NCI-H510A (cell line): ENCODE results near the gene STK33.

Experiments
- DNase-seq: peaks from one replicate; lab custom pipeline; 2025; lab: John Stamatoyannopoulos, UW

STK33 gene

GRCh38 chr11:8593935-8594909 lies at the start of gene STK33:
Gene STK33, minus strand, starts transcription at chr11:8594228. Its CDS starts 119,323 bp downstream, at chr11:8474905.
- peak; percentile 72 for DNase-seq

- DNase-seq = no peak
Measured at GRCh38 chr11:8642196-8642841, 48.3 kb upstream of the STK33 start.

DNA sequence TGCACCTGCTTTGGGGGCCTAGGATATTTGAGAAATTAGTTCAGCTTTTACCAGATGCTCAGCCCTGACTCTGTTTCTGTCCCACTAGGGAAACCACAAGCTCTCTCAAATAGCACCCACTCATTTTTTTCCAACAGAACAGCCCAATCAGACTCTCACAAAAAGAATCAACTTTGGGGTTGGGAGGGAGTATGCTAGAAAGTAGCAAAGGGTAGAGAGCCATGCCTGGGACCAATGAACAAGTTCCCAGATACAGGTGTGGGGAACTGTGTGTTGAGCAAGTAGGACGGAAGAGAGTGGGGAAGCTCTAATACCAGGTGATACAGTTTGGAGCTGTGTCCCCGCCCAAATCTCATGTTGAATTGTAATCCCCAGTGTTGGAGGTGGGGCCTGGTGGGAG lies 47.3 kb upstream of the STK33 start:
- DNase-seq = no peak

DNA sequence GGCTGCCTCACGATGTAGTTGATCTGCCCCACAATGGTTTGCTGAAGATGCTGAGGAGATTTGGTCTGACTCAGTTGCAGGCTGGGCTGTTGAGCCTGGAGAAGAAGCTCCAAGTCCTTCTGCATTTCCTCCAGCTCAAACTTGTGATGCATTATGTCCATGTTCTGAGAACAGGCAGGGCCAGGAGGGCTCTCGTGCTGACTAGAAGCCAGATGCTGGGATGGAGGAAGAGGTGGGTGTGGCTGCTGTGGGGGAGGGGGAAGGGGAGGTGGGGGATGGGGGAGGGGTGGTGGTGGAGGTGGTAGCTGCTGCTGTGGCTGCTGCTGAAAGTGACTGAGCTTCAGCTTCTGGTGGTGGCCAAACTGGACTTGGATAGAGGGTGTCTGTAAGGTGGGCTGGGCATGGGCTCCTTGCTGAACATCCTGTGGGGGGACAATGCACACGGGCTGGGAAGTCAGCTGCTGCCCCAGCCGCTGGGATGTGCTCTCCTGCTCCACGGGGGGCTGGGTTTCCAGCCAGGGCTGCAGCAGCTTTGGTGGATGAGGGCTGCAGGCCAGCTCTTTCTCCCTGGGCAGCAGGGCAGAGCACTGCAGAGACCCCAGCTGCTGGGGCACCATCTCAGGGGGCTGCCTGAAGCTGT lies 46.4 kb upstream of the STK33 start:
- no peak for DNase-seq

GRCh38 chr11:8639655-8640054 lies 45.6 kb upstream of the STK33 start:
- DNase-seq = no peak

- no peak for DNase-seq
Measured at GRCh38 chr11:8638300-8638699, 44.3 kb upstream of the STK33 start.

GRCh38 chr11:8636127-8636526 lies 42.1 kb upstream of the STK33 start:
- DNase-seq = no peak

DNA sequence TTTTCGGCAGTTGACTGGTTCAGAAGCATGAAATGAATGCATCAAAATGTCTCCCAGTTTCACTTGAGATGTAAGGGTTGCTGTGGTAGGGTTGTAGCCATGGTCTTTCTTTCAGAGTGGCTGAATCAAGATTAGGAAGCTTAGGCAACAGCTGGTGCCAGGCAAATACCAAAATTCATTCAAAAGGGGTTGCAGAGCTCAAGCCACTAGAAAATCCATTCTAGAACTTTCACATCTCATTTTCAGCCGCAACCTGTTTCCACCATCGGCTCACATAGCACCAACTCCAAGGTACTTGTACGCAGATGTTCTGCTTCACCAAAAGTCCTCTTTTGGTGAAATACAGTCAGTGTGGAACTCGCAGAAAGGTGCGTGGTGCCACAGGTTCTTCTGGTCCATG lies 40.5 kb upstream of the STK33 start:
- no peak for DNase-seq

DNA sequence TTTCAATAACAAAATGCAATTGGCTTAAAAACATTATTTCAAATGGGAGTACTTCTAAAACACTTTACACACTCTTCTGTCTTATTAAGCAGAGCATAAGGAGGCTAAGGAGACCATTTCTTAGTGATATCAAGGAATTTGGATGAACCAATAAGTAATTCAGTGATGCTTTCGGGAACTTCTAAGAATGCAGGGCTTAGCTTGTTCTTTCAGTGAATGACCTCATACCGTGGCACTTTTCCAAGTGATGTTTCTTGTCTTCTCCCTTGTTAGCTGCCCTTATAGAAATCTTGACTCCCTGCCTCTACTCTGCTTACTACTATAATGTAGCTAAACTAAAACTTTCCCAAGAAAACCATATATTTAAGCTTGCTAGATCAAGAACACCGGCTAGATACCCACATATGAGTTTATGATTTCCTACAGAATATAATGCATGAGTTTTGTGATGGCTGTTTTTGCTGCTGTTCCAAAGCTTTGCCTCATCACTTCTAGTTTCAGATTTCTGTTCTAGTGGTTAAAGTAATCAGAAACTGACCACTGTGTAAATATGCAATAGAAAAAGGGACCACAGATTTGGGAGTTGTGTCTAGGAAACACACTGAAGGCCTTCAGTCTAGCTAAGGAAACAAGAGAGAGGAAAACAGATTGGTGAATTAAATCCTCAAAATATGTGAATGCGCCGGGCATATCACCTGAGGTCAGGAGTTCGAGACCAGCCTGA lies 37.5 kb upstream of the STK33 start:
- DNase-seq = no peak

DNA sequence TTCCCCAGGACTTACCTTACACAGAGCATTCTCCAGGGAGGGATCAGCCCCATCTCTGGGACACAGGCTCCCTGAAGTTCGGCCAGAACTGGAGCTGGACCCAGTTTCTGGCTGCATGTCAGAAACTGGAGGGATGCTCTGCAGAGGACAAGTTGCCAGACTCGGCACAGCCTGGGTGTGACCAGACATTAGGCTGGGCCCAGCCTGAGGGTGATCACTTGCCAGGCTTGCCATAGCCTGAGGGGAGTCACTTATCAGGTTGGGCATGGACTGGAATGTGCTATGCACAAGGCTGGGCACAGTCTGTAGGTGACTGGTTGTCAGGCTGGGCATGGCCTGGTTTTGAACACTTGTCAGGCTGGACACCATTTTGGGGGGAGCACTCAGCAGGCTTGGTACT lies 30.7 kb upstream of the STK33 start:
- no peak for DNase-seq

DNA sequence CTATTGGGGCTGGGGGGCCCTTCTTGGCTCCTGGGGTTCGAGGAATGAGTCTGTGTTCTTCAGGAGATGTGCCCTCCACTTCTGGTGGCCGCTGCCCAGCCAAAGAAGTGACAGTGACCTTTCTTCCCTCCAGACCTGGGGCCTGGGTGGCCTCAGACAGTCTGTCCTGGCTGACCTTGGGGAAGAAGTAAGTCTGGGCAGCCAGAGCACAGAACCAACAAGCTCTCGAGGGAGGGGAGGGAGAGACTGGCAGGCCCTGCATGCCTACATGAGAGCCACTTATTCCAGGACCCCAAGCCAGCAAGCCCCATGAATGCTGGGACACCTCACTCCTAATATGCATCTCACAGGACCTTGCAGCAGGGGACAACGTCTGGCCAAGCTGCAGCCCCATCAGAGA lies 27.1 kb upstream of the STK33 start:
- no peak for DNase-seq

DNA sequence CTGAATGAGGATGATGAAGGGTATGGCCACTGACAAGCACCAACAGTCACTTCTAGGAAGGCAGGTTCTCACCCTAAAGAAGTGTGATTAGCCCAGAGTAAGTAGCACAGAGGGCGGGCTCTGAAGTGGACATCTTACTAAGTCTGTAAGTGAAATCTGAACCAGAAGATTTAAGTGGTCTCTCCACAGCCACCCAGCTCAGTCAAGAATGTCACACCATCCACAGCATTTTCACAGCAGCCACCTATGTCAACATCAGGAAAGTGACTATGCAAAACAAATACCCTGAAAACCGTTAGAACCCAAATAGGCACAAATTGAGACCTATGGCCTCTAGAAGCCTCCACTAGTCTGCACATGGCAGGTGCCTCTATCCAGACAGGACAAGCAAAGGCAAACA lies 23.0 kb upstream of the STK33 start:
- DNase-seq = no peak

GRCh38 chr11:8615291-8616032 lies 21.4 kb upstream of the STK33 start:
- DNase-seq = no peak

DNA sequence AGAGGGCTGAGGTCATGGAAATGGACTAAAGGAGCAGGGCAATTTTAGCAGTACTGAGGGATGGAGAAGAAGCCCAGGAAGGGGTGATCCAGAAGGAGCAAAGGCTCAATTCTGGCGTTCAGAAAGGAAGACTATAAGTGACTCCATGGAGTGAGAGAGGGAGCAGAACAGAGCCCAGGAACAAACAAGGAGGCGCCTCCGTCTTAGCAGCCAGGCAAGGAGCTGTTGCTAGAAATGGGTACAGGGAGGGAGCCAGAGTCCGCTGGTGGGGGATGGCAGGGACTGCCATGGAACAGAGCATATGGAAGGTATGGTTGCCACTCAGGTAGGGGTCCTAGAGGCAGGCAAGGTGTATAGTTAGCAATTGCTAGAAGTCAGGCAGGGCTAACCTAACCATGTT lies 20.5 kb upstream of the STK33 start:
- no peak for DNase-seq

- DNase-seq = no peak
Measured at GRCh38 chr11:8613036-8613435, 19.0 kb upstream of the STK33 start.

DNA sequence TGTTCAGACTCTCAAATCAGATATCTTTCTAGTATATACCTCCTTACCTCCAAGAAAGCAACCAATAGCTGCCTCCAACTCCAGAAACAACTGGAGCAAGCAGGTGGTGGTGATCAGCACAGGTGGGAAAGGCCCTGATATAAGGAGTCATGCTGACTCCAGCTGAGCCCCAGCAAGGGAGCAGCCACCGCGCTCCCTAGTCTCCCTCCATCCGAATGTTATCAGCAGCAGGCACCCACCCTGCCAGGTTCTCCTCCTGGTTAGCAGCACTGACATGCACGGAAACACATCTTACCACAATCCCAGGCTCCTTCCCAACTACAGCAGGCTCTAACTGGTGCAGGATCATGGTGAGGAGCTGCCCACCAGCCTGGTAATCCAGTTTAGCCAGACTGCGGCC lies 18.5 kb upstream of the STK33 start:
- no peak for DNase-seq

- peak; percentile 7 for DNase-seq
Measured at GRCh38 chr11:8610532-8611116, 16.6 kb upstream of the STK33 start.

DNA sequence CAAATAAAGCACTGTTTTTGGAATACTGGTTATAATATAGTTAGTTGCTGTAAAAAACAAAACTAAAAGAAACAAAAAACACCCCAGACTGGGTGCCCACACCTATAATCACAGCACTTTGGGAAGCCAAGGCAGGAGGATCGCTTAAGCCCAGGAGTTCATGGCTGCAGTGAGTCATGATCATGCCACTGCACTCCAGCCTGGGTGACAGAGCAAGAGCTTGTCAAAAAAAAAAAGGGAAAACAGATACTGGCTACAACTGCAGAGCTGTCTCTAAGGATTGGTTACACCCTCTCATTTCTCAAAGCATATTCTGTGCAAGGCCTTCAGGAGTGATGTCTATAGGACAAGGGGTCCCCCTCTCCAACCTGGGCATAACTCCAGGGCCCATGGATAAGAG lies 14.6 kb upstream of the STK33 start:
- DNase-seq = no peak

GRCh38 chr11:8605971-8606563 lies 12.0 kb upstream of the STK33 start:
- no peak for DNase-seq

- no peak for DNase-seq
Measured at GRCh38 chr11:8604078-8604723, 10.2 kb upstream of the STK33 start.
